Measurements from ENCODE around the gene CARD9.
A peak's percentile ranks its signal among the peaks of the same experiment; 100 is the strongest.
"Not testable (repeated sequence)": the region's sequence is repeated elsewhere in the genome, so short reads cannot be mapped to it uniquely, and the experiment has no call there.

Gene CARD9

GRCh38 chr9:136409557-136410455, 36.3 kb upstream of the CARD9 start:
- Histone ChIP-seq H3K36me3 (ENCODE audit: control insufficient read depth, insufficient read depth, low read length) (peaks cover 30% of the 10 kb centered on the region), H3K4me3 (replicated peaks; ENCODE audit: low read depth, low read length) (peak overlapping the region; percentile 90), H3K27me3 (replicated peaks; ENCODE audit: control insufficient read depth, insufficient read depth, low read length) (no peaks in the 10 kb centered on the region)
- DNase-seq (ENCODE audit: extremely low read depth, insufficient read length) = peak; percentile 60
- no peak for TF ChIP-seq CTCF (IDR thresholded peaks at IDR 0.05; ENCODE audit: insufficient read depth, low read length, poor library complexity, severe bottlenecking)

- H3K27me3 ChIP-seq (replicated peaks; ENCODE audit: control insufficient read depth, insufficient read depth, low read length) = no peaks in the 10 kb centered on the region
- DNase-seq (ENCODE audit: extremely low read depth, insufficient read length) = no peak
- no peak overlapping the region for H3K4me3 ChIP-seq (replicated peaks; ENCODE audit: low read depth, low read length)
- H3K36me3 ChIP-seq (ENCODE audit: control insufficient read depth, insufficient read depth, low read length) = peaks cover 18% of the 10 kb centered on the region
- TF ChIP-seq CTCF (IDR thresholded peaks at IDR 0.05; ENCODE audit: insufficient read depth, low read length, poor library complexity, severe bottlenecking) = no peak
Measured at GRCh38 chr9:136407911-136408310, 34.4 kb upstream of the CARD9 start.

GRCh38 chr9:136407061-136407460, 33.6 kb upstream of the CARD9 start:
- DNase-seq (ENCODE audit: extremely low read depth, insufficient read length); H3K4me3 ChIP-seq (replicated peaks; ENCODE audit: low read depth, low read length); H3K27me3 ChIP-seq (replicated peaks; ENCODE audit: control insufficient read depth, insufficient read depth, low read length): not testable (repeated sequence)
- peaks cover 16% of the 10 kb centered on the region for H3K36me3 ChIP-seq (ENCODE audit: control insufficient read depth, insufficient read depth, low read length)

- H3K27me3 ChIP-seq (replicated peaks; ENCODE audit: control insufficient read depth, insufficient read depth, low read length); H3K4me3 ChIP-seq (replicated peaks; ENCODE audit: low read depth, low read length); DNase-seq (ENCODE audit: extremely low read depth, insufficient read length): not testable (repeated sequence)
- peaks cover 18% of the 10 kb centered on the region for H3K36me3 ChIP-seq (ENCODE audit: control insufficient read depth, insufficient read depth, low read length)
Measured at GRCh38 chr9:136405904-136406303, 32.4 kb upstream of the CARD9 start.

- TF ChIP-seq CTCF (IDR thresholded peaks at IDR 0.05; ENCODE audit: insufficient read depth, low read length, poor library complexity, severe bottlenecking) = no peak
- H3K27me3 ChIP-seq (replicated peaks; ENCODE audit: control insufficient read depth, insufficient read depth, low read length) = no peaks in the 10 kb centered on the region
- peaks cover 18% of the 10 kb centered on the region for H3K36me3 ChIP-seq (ENCODE audit: control insufficient read depth, insufficient read depth, low read length)
- no peak overlapping the region for H3K4me3 ChIP-seq (replicated peaks; ENCODE audit: low read depth, low read length)
- no peak for DNase-seq (ENCODE audit: extremely low read depth, insufficient read length)
Measured at GRCh38 chr9:136405481-136405880, 32.0 kb upstream of the CARD9 start.

GRCh38 chr9:136404801-136405136, 31.3 kb upstream of the CARD9 start:
- H3K27me3 ChIP-seq (replicated peaks; ENCODE audit: control insufficient read depth, insufficient read depth, low read length) = no peaks in the 10 kb centered on the region
- TF ChIP-seq CTCF (IDR thresholded peaks at IDR 0.05; ENCODE audit: insufficient read depth, low read length, poor library complexity, severe bottlenecking) = no peak
- peaks cover 18% of the 10 kb centered on the region for H3K36me3 ChIP-seq (ENCODE audit: control insufficient read depth, insufficient read depth, low read length)
- no peak for DNase-seq (ENCODE audit: extremely low read depth, insufficient read length)
- no peak overlapping the region for H3K4me3 ChIP-seq (replicated peaks; ENCODE audit: low read depth, low read length)
